ENCODE measurements around the gene PCDHGA1.

DNA sequence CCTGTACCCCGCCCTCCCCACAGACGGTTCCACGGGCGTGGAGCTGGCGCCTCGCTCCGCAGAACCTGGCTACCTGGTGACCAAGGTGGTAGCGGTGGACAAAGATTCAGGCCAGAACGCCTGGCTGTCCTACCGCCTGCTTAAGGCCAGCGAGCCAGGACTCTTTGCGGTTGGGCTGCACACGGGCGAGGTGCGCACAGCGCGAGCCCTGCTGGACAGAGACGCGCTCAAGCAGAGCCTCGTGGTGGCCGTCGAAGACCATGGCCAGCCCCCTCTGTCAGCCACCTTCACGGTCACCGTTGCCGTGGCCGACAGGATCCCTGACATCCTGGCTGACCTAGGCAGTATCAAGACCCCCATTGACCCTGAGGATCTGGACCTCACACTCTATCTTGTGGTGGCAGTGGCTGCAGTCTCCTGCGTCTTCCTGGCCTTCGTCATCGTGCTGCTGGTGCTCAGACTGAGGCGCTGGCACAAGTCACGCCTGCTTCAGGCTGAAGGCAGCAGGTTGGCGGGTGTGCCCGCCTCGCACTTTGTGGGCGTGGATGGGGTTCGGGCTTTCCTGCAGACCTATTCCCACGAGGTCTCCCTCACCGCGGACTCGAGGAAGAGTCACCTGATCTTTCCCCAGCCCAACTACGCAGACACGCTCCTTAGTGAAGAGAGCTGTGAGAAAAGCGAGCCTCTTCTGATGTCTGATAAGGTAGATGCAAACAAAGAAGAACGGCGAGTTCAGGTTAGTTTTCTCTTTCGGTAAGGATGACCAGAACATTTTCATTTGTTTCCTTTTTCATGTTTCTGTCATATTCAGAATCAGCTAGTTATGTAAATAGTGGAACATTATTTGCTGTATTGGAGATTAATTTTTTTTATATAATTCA, 35.9 kb downstream of the PCDHGA1 start:
- TF ChIP-seq, protein P1, sequence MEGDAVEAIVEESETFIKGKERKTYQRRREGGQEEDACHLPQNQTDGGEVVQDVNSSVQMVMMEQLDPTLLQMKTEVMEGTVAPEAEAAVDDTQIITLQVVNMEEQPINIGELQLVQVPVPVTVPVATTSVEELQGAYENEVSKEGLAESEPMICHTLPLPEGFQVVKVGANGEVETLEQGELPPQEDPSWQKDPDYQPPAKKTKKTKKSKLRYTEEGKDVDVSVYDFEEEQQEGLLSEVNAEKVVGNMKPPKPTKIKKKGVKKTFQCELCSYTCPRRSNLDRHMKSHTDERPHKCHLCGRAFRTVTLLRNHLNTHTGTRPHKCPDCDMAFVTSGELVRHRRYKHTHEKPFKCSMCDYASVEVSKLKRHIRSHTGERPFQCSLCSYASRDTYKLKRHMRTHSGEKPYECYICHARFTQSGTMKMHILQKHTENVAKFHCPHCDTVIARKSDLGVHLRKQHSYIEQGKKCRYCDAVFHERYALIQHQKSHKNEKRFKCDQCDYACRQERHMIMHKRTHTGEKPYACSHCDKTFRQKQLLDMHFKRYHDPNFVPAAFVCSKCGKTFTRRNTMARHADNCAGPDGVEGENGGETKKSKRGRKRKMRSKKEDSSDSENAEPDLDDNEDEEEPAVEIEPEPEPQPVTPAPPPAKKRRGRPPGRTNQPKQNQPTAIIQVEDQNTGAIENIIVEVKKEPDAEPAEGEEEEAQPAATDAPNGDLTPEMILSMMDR (IDR thresholded peaks at IDR 0.05; ENCODE audit: low read depth, low read length, poor library complexity, severe bottlenecking) = no peak
- no peak for TF ChIP-seq EZH2phosphoT487 (IDR thresholded peaks at IDR 0.05; ENCODE audit: borderline replicate concordance, low read length)

Measured in DOHH2 (cell line).